Measurements from ENCODE around the gene EFCAB12.
"Not testable (repeated sequence)": the region's sequence is repeated elsewhere in the genome, so short reads cannot be mapped to it uniquely, and the experiment has no call there.

The EFCAB12 gene

GRCh38 chr3:129413687-129414506 is 14.5 kb downstream of the EFCAB12 start:
- no peaks in the 10 kb centered on the region for H3K27me3 Mint-ChIP-seq
- no peaks in the 10 kb centered on the region for H3K36me3 Mint-ChIP-seq (ENCODE audit: insufficient read depth)
- H3K4me1 Mint-ChIP-seq, result no peaks in the 10 kb centered on the region
- H3K4me3 Mint-ChIP-seq, result no peak overlapping the region
- no peak for ATAC-seq (replicated peaks; ENCODE audit: extremely low read depth, poor library complexity, severe bottlenecking)
- no peak overlapping the region for H3K27ac Mint-ChIP-seq (ENCODE audit: low read depth)
- no peaks in the 10 kb centered on the region for H3K9me3 Mint-ChIP-seq
- no peak for DNase-seq (ENCODE audit: low spot score in 2 of 2)

GRCh38 chr3:129413238-129413637 is 15.2 kb downstream of the EFCAB12 start:
- H3K4me1 Mint-ChIP-seq; H3K4me3 Mint-ChIP-seq; ATAC-seq (replicated peaks; ENCODE audit: extremely low read depth, poor library complexity, severe bottlenecking); H3K9me3 Mint-ChIP-seq; DNase-seq (ENCODE audit: low spot score in 2 of 2); H3K27me3 Mint-ChIP-seq; H3K27ac Mint-ChIP-seq (ENCODE audit: low read depth); H3K36me3 Mint-ChIP-seq (ENCODE audit: insufficient read depth): not testable (repeated sequence)

GRCh38 chr3:129412542-129413198 is 15.8 kb downstream of the EFCAB12 start:
- H3K4me1 Mint-ChIP-seq, result no peaks in the 10 kb centered on the region
- no peaks in the 10 kb centered on the region for H3K27me3 Mint-ChIP-seq
- H3K9me3 Mint-ChIP-seq, result no peaks in the 10 kb centered on the region
- no peak for DNase-seq (ENCODE audit: low spot score in 2 of 2)
- no peak overlapping the region for H3K4me3 Mint-ChIP-seq
- H3K36me3 Mint-ChIP-seq (ENCODE audit: insufficient read depth), result no peaks in the 10 kb centered on the region
- ATAC-seq (replicated peaks; ENCODE audit: extremely low read depth, poor library complexity, severe bottlenecking), result no peak
- no peak overlapping the region for H3K27ac Mint-ChIP-seq (ENCODE audit: low read depth)

- no peaks in the 10 kb centered on the region for H3K9me3 Mint-ChIP-seq
- DNase-seq (ENCODE audit: low spot score in 2 of 2), result no peak
- no peak overlapping the region for H3K4me3 Mint-ChIP-seq
- no peak for ATAC-seq (replicated peaks; ENCODE audit: extremely low read depth, poor library complexity, severe bottlenecking)
- H3K4me1 Mint-ChIP-seq, result no peaks in the 10 kb centered on the region
- no peak overlapping the region for H3K27ac Mint-ChIP-seq (ENCODE audit: low read depth)
- H3K36me3 Mint-ChIP-seq (ENCODE audit: insufficient read depth), result no peaks in the 10 kb centered on the region
- H3K27me3 Mint-ChIP-seq, result no peaks in the 10 kb centered on the region
Measured at GRCh38 chr3:129410971-129411370, 17.5 kb downstream of the EFCAB12 start.

GRCh38 chr3:129409541-129409940 is 18.9 kb downstream of the EFCAB12 start:
- no peaks in the 10 kb centered on the region for H3K9me3 Mint-ChIP-seq
- H3K27me3 Mint-ChIP-seq, result no peaks in the 10 kb centered on the region
- no peak for ATAC-seq (replicated peaks; ENCODE audit: extremely low read depth, poor library complexity, severe bottlenecking)

GRCh38 chr3:129404610-129405009 is 23.8 kb downstream of the EFCAB12 start:
- no peak overlapping the region for H3K27ac Mint-ChIP-seq (ENCODE audit: low read depth)
- H3K4me1 Mint-ChIP-seq, result no peaks in the 10 kb centered on the region
- no peaks in the 10 kb centered on the region for H3K36me3 Mint-ChIP-seq (ENCODE audit: insufficient read depth)
- no peaks in the 10 kb centered on the region for H3K9me3 Mint-ChIP-seq
- no peaks in the 10 kb centered on the region for H3K27me3 Mint-ChIP-seq
- no peak overlapping the region for H3K4me3 Mint-ChIP-seq
- DNase-seq (ENCODE audit: low spot score in 2 of 2) (no peak), ATAC-seq (replicated peaks; ENCODE audit: extremely low read depth, poor library complexity, severe bottlenecking) (no peak)

More at GRCh38 chr3:129409541-129409940, 18.9 kb downstream of the EFCAB12 start:
- DNase-seq (ENCODE audit: low spot score in 2 of 2), result no peak
- H3K4me1 Mint-ChIP-seq, result no peaks in the 10 kb centered on the region
- no peak overlapping the region for H3K4me3 Mint-ChIP-seq
- H3K36me3 Mint-ChIP-seq (ENCODE audit: insufficient read depth), result no peaks in the 10 kb centered on the region
- H3K27ac Mint-ChIP-seq (ENCODE audit: low read depth), result no peak overlapping the region

- Mint-ChIP-seq H3K36me3 (ENCODE audit: insufficient read depth) (peaks cover under 1% of the 10 kb centered on the region), H3K4me1 (no peaks in the 10 kb centered on the region), H3K9me3 (no peaks in the 10 kb centered on the region), H3K27me3 (no peaks in the 10 kb centered on the region), H3K4me3 (no peak overlapping the region), H3K27ac (ENCODE audit: low read depth) (no peak overlapping the region)
- DNase-seq (ENCODE audit: low spot score in 2 of 2) (no peak), ATAC-seq (replicated peaks; ENCODE audit: extremely low read depth, poor library complexity, severe bottlenecking) (no peak)
Measured at GRCh38 chr3:129404130-129404529, 24.3 kb downstream of the EFCAB12 start.

- Mint-ChIP-seq H3K4me3 (no peak overlapping the region), H3K27ac (ENCODE audit: low read depth) (no peak overlapping the region), H3K4me1 (peaks cover 6% of the 10 kb centered on the region), H3K27me3 (no peaks in the 10 kb centered on the region), H3K36me3 (ENCODE audit: insufficient read depth) (peaks cover 5% of the 10 kb centered on the region), H3K9me3 (no peaks in the 10 kb centered on the region)
- DNase-seq (ENCODE audit: low spot score in 2 of 2) (no peak), ATAC-seq (replicated peaks; ENCODE audit: extremely low read depth, poor library complexity, severe bottlenecking) (no peak)
Measured at GRCh38 chr3:129403450-129403849, 25.0 kb downstream of the EFCAB12 start.

GRCh38 chr3:129402616-129403015 is 25.8 kb downstream of the EFCAB12 start:
- Mint-ChIP-seq H3K4me3 (no peak overlapping the region), H3K36me3 (ENCODE audit: insufficient read depth) (peaks cover 5% of the 10 kb centered on the region), H3K9me3 (no peaks in the 10 kb centered on the region), H3K4me1 (peaks cover 14% of the 10 kb centered on the region), H3K27me3 (no peaks in the 10 kb centered on the region), H3K27ac (ENCODE audit: low read depth) (no peak overlapping the region)
- ATAC-seq (replicated peaks; ENCODE audit: extremely low read depth, poor library complexity, severe bottlenecking) (no peak), DNase-seq (ENCODE audit: low spot score in 2 of 2) (no peak)

GRCh38 chr3:129402210-129402609 is 26.2 kb downstream of the EFCAB12 start:
- ATAC-seq (replicated peaks; ENCODE audit: extremely low read depth, poor library complexity, severe bottlenecking), result no peak
- no peaks in the 10 kb centered on the region for H3K9me3 Mint-ChIP-seq
- H3K27me3 Mint-ChIP-seq, result no peaks in the 10 kb centered on the region
- no peak for DNase-seq (ENCODE audit: low spot score in 2 of 2)
- peaks cover 18% of the 10 kb centered on the region for H3K4me1 Mint-ChIP-seq
- H3K4me3 Mint-ChIP-seq, result no peak overlapping the region
- no peak overlapping the region for H3K27ac Mint-ChIP-seq (ENCODE audit: low read depth)
- H3K36me3 Mint-ChIP-seq (ENCODE audit: insufficient read depth), result peaks cover 6% of the 10 kb centered on the region

GRCh38 chr3:129399895-129400357 is 28.5 kb downstream of the EFCAB12 start:
- Mint-ChIP-seq H3K36me3 (ENCODE audit: insufficient read depth) (peaks cover 16% of the 10 kb centered on the region), H3K27me3 (no peaks in the 10 kb centered on the region), H3K4me1 (peaks cover 28% of the 10 kb centered on the region), H3K4me3 (peak overlapping the region; percentile 99), H3K27ac (ENCODE audit: low read depth) (peak overlapping the region; percentile 99), H3K9me3 (no peaks in the 10 kb centered on the region)
- ATAC-seq (replicated peaks; ENCODE audit: extremely low read depth, poor library complexity, severe bottlenecking) (no peak), DNase-seq (ENCODE audit: low spot score in 2 of 2) (no peak)

GRCh38 chr3:129399145-129399894 is 29.1 kb downstream of the EFCAB12 start:
- H3K4me1 Mint-ChIP-seq, result peaks cover 28% of the 10 kb centered on the region
- ATAC-seq (replicated peaks; ENCODE audit: extremely low read depth, poor library complexity, severe bottlenecking), result peak; percentile 79
- H3K27me3 Mint-ChIP-seq, result no peaks in the 10 kb centered on the region

More at GRCh38 chr3:129399145-129399894, 29.1 kb downstream of the EFCAB12 start:
- Mint-ChIP-seq H3K27ac (ENCODE audit: low read depth) (peak overlapping the region; percentile 99), H3K36me3 (ENCODE audit: insufficient read depth) (peaks cover 16% of the 10 kb centered on the region), H3K9me3 (no peaks in the 10 kb centered on the region), H3K4me3 (peak overlapping the region; percentile 99)
- DNase-seq (ENCODE audit: low spot score in 2 of 2), result peak; percentile 53 to 67

Measured in central memory CD8-positive, alpha-beta T cell (primary cell).